GM18868 (cell line): ENCODE measurements around the gene WBP1L.
A peak's percentile ranks its signal among the peaks of the same experiment; 100 is the strongest.

Source experiments
- ATAC-seq: cut with Tn5 transposase; IDR thresholded peaks from one replicate; pipeline ENCODE4 v1.9.1; 2021; ENCODE audit warnings: mild to moderate bottlenecking, moderate library complexity; ENCODE audit not compliant: unreplicated experiment

The WBP1L gene

DNA sequence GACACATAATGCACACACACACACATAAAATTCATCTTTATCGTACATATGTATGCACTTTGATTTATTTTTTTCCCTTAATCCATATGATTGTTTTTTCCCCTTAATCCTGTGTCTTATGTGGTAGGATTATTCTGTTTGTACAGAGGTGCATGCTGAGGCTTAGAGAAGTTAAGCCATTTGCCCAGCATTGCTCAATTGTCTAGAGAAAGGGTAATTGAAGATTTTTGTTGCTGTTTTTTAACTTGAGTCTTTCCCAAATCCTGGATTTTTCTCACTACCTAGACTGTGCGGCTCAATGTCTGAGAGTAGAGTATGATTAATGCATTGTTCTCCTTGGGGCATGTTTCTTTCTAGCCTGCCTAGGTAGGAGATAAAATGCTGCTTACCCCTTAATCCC, 35.0 kb downstream of the WBP1L start:
- no peak for ATAC-seq

DNA sequence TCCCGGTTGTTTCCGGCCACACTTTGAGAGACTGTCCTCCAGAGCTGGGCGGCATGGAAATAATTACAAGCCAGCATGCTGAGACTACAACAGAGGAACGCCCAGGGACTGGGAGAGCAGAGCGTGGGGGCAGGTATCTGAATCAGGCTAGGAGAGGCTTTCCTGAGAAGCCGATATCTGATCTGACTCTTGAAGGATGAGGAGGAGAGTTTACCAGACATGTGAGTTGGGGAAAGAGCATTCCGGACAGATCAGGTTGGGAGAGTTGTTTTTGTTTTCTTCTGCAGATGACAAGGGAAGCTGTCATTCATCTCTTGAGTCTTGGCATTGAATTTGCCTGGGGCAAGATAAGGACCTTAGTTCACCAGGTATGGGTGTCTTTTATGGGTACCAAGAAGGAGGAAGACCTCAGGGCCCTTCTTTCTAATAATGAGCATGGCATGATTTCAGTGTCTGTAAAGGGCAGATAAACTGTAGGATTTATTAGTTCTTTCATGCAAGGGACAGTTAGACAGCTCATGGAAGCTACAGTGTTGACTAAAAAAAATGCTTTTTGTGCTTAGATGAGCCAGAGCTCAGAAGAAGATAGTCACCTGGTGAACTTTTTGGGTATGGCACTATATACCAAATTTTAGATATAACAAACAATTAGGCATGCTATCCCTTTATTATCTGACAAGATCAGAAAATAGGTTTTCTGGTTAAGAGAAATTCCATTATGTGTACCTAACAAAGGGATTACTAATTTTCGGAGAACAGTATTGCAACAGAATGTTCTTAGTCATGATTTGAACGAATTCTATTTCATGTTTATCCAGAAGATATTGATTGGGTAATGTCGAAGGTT, 36.2 kb downstream of the WBP1L start:
- no peak for ATAC-seq

DNA sequence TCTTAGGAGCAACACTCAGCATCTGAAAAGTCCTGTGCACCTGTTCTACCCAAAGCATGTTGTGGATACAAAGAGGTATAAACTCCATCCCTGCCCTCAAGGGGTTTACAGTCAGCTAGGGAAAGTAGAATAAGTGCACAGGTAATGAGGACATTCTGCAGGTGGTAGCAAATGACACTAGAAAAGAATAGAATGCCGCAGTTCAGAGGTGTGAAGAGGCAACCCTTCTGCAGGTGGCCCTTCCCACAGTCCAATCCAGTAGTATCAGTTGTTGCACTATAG, 36.7 kb downstream of the WBP1L start:
- no peak for ATAC-seq

DNA sequence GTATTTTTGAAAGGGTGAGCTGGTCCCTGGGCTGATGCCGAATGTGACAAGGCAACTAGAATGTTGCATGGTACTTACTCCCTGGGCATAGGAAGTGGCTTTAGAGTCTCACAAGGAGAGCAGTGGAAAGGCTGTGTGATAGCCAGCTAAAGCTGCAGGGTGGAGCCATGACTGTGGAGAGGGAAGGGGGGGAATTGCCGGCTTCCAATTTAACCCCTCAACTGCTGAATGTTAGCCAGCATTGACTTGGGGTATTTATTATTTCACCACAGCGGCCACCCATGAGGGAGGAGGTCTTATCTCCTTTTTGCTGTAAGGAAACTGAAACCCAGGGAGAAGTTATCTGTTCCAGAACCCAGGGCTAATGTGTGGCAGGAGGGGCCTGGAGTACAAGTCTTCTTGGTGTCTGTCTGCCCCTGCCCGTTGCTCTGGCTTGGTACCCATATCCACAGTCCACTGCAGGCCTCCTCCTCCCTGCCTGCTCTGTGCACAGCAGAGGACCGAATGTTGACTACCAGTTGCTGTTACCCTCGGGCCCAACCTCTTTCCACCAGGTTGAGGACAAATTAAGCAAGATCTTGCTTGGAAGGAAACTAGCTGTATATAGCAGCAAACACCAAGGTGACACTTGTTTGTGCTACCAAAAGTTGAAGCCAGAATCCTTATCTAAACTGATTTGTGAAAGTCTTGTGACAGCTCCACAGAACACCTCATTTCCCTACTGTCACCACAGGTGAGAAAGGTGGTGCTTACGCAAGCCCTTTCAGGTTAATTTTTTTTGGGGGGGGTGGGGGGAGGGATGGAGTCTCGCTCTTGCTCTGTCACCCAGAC, 37.6 kb downstream of the WBP1L start:
- ATAC-seq, result no peak

DNA sequence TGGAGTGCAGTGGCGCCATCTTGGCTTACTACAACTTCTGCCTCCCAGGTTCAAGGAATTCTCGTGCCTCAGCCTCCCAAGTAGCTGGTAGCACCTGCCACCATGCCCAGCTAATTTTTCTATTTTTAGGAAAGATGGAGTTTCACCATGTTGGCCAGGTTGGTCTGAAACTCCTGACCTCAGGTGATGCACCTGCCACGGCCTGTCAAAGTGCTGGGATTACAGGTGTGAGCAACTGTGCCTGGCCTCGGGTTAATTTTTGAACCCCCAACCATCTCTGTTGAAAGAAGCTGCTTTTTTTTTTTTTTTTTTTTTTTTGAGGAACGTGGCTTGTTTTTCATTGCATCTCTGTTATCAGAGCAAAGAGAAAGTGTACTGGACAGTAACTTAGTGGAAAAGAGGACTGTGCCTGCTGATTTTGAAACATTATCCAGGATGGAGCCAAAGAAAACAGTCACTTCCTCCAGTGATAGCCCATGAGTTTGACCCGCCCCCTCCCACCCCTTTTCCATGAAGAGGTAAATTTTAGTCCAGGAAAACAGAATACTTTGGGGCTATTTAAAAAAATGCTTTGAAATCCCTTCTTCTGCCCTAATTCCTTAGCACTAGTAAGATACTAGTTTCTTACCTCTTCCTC, 38.3 kb downstream of the WBP1L start:
- no peak for ATAC-seq

DNA sequence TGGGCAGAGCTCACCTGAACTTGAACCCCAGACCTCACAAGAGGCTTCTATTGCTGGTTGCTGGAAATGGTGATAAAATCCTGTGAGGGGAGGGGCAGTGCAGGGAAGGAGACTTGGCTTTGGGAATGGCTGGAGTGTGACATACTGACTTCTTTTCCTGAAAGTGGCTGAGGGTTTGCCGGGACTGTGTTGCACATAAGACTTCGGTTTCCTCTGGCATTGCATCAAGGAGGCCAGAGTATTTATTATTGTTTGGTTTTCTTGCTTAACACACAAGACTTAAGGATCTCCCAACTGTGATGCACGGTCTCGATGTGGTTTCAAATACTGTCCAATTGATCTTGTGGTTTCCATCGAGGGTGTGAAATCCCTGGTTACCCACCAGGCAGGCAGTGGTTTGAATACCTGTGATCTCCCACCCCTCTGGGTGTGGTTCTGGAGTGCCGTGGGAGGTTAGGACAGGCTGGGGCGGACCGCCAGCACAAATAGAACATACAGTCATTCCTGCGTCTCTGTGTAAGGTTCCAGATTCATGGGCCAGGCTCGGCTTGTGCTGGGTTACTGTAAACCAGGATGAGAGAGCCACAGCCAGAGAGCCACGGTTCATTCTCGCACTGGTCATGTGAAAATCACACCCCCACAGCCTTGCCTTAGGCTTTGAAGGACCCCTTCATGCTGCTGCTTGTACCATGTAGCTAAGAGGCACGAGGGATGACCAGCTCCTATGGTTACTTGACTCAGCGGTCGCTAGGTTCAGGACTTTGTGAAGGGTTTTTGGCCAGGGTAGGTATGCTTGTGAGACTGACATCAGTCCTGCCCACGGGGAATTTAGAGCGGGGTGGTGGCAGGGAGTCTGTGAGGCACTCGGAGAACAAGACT, 39.2 kb downstream of the WBP1L start:
- no peak for ATAC-seq

DNA sequence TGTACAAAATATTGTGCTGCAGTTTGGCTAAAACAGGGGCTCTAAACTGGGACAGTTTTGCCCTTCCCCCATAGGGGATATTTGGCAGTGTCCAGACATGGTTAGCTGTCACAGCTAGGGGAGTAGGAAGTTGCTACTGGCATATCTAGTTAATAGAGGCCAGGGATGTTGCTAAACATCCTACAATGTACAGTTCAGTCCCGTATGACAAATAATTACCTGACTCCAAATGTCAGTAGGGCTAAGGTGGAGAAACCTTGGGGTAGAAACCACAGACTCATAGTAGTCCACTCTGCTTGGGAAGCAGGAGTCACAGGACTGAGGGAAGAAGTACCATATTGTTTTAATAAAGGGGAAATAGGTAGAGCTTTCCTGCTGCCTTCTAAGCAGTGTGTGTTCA, 39.8 kb downstream of the WBP1L start:
- no peak for ATAC-seq

DNA sequence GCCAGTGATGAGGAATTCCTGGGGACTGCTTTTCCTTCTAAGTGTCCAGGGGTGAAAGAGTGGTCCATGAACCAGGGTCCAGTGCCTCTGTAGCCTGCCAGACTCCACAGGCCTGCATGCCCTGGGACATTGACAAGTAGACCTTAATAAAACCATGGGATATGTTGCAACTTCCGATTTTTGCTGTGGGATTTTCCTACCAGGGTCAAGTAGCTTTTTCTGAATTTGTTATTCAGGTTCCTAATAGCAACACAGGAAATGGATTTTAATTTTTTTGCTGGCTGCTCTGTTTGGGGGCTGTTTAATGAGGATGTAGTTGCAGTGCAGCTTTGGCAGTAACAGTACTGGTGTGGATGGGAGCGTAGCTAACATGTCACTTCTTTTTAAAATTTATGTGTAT, 42.1 kb downstream of the WBP1L start:
- no peak for ATAC-seq

DNA sequence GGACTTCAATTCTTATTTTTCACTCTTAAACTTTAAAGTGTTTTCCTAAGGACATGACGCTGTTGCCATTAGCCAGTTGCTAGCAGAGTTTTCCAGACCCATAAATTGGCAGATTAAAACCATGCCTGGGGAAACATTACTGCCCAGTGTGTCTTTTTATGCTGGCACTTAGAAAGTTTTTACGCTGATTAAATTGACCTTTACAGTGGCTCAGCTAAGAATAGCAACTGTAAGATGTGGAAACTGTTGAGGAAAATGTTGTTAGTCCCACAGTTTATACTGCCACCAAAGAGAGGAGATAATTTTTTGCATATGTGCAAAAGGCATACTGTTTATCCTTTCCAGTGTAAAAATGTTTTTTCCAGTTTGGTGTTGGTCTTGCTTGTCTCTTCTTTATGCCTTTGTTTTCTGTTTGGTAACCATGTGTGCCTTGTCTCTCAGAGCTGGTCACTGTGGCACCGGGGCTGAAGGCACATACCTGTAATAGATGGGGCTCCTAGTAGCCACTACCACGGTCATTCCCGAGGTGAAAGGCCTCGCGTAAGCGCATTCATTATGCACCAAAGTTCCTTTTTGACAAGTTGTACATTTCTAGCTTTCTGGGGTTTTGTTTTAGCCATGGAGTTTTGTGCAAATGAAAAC, 48.1 kb downstream of the WBP1L start:
- no peak for ATAC-seq

DNA sequence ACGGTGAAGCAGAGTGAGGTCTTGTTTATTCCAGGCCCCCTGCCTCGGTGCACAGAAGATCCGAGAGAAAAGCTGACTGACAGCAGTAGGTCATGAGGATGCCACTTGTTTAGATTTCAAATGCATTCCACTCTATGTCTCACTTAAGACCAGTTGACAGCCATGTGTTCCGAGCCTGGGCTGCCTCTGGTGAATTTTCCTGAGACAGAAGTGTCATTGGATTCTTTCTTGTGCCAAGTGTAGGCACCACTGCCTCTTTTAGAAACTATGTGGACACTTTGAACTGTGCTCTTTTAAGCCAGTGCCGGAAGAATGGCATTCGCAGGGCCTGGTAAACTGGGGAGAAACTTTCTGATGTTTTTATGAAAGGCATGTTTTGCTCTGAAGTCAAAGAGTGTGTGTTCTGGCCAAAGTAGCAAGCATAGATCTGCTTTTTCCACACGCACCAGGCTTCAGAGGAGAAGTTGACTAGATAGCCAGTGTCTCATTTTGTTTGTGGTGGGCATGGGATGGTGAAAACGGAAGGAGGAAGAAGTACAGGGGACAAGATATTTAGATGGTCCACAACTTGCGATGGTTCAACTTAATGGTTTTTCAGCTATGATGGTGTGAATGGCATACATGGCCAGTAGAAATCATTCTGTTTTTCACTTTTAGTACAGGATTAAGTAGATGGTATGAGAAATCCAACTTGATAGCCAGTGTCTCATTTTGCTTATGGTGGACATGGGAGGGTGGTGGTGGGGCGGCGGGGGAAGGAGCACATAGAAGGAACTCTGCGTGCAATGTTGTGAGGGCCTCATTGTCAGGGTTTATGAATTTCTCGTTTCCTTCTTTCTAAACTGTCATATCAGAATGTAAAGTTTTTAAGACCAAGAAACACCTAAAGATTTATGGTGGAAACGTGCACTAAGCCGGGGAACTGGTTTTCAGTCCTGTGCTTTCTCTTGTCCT, 52.0 kb downstream of the WBP1L start:
- peak; percentile 46 for ATAC-seq

DNA sequence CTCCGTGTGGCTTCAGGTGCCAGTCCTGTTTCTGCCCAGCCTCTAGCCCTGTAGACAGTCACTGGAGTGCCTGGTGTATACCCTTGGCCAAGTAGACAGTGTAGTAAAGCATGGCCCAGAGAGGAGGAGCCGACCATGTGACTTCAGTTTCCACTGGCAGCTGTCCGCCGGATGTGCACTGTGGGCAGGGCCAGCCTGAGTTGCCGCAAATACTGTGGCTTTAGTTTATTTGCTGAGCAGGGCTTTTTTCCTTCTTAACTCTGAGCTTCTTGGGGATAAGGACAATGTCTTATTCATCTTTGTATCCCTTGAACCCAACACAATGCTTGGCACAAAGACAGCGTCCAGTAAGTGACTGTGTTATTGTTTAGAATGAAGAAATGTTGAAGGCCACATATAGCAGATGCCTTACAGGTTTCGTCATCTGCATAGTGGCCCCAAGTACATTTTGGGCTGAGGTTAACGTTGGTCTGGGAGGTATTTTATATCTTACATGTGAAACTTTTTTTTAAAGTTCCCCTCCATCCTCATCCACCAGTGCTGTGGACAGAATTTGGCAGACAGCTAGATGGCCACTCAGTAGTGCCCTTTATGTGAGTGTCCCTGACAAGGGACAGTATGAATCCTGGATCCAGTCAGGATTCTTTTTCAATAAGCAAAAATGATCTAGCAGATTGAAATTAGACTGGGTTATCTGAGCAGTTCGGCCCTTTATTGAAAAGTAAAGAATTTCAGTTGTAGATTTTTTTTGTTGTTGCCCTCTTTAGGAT, 52.8 kb downstream of the WBP1L start:
- ATAC-seq, result peak; percentile 100

DNA sequence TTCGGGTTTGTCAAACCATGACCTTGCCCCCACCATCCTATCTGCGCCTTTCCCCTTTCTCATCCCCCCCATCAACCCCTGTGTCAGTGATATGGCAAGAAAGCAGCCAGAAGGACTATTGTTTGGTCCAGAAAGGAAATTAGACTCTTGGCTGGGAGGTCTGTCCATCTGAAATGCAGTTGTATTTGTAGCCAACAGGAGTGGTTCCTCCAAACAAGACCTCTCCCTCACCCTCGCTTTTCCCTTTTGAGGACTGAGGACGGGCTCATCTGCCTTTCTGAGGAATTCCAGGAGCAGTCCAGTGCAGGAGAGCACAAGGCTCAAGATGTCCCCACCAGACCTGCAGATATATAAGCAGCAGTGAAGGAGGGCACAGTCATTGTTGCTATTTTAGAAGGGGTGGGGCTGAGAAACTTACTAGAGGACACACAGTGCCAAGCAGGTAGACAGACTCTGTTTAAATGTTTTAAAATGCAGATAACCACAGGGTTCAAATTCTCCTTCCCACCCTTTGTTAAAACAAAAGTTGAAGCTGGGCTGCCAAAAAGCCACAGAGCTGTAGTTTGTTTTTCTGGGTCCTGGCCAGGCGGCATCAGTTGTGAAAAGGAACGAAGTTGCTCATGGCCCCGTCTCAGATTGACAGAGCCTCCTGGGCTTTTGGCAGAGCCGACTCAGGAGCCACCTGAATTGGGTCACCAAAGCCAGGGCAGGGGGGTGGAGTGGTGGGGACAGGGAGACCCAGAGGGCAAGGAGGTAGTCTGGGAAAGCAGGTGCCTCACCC, 56.1 kb downstream of the WBP1L start:
- no peak for ATAC-seq

DNA sequence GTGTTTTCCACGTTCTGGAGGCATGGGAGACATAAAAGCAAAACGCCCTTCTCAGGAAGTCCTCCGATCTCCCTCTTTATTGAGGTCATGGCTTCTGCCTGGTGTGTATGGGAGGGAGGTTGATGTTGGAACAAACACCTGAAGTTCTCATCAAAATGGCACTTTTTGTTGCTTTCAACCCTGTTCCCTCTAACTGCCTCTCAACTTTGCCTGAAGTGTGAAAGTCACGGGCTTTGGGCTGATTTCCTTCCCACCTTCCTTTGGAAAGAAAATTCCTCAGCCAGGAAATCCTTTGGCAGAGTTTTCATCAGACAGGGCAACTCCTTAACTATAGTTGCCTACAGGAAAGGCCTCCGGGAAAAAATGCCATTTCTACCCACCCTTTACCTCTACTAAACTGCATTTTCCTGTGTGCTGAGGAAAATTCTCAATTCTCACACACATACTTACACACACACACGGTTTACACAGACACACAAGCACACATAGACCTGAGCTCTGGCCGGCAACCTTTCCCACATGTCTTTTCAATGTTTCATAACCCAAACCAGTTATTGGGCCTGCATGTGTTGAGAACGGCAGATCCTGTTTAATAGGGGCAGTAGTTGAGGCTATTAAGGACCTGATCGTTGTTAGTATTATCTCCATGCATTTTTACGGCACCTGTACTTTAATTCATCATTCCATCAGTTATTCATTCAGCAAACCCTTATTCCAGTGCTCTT, 57.0 kb downstream of the WBP1L start:
- no peak for ATAC-seq

DNA sequence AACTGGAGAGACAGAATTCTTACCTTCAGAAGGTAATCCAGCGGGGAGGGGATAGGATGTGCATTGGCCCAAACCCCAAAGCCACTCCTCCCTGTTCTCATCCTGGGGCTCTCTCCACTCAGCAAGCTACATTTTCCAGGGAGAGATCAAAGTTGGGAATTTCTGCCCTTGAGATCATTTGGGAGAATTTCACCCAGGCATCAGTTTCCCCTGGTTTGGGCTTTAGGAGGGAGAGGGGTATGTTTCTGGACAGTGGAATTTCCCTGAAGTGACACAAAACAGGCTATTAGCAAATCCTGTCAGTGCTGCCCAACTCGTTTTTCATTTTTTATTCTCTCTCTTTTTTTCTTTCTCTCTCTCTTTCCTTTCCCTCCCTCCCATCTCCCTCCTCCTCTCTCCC, 57.7 kb downstream of the WBP1L start:
- no peak for ATAC-seq

DNA sequence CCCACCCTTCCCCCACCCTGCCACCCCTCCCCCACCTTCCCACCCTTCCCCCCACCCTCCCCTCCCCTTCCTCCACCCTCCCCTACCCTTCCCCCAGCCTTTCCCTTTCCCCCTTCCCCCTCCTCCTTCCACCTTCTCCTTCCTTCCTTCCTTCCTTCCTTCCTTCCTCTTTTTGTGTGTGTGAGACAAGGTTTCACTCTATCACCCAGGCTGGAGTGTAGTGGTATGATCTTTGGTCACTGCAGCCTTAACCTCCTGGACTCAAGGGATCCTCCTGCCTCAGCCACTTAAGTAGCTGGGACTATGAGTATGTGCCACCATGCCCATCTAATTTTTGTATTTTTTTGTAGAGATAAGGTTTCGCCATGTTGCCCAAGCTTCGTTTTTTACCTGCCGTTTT, 58.2 kb downstream of the WBP1L start:
- no peak for ATAC-seq

DNA sequence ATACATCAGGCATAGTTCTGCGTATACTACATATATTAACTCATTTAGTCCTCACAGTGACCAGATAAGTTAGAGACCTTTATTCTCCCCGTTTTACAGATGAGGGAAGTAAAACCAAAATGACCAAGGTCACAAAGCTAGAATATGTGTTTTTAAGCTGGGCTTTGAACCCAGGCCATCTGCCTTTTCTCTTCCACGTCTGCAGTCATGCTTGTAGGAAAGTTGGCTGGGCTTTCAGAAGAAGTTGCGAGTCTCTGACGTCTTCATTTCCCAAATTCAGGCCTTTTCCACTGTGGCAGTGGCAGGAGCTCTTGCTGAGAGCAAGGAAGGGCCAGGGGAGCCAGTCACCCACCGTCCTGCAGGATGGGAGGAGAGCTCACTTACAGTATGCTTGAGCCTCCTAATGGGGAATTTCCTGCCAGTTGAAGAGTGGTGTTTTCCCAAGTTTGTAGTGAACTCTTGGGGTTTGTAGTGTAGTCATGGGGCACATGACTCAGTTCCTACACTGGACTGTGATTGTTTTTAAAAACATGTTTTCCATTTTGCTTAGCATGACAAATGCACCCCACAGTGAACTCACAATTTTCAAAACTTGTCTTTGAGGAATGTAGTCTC, 59.3 kb downstream of the WBP1L start:
- ATAC-seq, result no peak
